SIG-M5 treated with dmso at 0.1 percent for 504 hours (cell line): ENCODE data around the gene SEMA3C.

Experiments used
- DNase-seq: peaks from one replicate; lab custom pipeline; 2025; ENCODE audit not compliant: unreplicated experiment; lab: John Stamatoyannopoulos, UW

SEMA3C gene

DNA sequence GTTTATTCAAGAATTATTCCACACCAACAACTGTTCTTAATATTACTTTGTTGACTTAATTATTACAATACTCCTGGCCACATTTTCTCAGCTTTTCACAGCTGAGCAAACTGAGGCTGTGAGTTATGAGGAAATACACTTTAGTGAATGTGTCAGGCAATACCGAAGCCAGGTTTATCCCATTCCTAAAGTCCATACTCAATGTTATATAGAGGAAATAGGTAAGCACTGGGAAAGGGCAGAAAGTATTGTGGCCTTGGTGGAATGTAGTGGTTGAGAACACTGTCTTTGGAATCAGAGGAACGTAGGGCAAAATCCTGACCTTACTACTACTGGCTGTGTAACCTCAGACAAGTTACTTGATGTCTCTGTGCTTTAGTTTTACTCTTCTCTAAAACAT, 169.6 kb downstream of the SEMA3C start:
- DNase-seq, result no peak

DNA sequence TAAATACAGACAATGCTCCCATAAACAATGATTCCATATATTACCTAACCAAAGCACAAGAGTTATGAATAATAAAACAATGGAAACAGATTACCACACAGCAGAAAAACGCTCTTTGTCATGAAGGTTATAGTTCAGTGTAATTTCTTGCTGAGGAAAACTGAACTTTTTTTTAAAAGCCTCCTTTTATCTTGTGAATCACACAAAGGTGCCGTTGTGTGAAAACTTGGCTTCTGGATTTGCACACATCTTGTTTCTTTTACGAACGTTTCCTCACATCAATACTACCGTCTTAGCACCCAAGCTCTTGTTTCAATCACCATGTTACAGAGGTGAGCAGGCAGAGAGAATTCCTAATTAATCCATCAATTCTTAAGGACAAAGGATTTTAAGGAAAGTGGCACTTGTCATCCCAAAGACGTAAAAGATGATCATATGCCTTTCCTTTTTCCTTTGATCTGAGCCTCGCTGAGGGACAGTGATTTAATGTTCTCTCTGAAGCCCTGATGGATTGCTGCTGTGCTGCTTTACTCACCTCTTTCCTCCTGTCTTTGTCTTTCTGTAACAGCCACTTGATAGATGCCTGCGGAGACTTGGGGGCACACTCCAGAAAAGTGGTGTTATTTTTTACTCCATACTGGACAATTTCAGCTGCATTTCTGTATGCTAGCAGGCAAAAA, 170.3 kb downstream of the SEMA3C start:
- DNase-seq, result no peak

DNA sequence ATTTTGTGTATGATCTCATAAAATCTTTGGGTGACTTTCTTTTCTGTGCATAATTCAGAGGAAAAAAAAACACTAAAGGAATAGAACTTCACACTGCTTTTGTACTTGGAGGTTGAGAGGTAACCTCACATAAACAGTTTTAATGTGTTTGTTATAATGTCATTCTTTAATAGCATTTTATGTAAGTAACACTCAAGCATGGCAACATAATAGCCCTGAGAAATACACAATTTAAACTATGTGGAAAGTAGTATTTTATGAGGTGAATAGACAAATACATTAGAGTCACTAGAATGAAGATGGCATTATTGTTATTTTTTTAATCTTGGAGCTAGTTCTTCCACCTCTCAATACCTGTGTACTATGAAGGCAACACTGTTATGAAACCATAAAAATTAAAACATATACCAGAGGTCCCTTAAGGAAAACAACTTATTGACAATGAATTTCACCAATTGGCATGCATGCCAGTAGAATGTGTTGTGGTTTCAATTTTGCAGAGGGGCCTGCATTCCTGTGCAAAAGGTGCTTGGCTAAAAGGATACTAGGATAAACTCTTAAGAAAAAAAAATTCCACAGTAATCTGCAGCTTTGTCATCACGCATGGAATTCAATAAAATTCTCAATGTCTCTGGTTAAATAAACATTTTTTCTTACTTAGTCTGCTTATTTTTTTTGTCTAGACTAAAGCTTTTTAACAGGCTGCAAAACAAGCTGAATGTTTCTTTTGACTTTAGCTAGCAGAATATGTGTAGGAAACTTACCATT, 177.9 kb downstream of the SEMA3C start:
- no peak for DNase-seq

DNA sequence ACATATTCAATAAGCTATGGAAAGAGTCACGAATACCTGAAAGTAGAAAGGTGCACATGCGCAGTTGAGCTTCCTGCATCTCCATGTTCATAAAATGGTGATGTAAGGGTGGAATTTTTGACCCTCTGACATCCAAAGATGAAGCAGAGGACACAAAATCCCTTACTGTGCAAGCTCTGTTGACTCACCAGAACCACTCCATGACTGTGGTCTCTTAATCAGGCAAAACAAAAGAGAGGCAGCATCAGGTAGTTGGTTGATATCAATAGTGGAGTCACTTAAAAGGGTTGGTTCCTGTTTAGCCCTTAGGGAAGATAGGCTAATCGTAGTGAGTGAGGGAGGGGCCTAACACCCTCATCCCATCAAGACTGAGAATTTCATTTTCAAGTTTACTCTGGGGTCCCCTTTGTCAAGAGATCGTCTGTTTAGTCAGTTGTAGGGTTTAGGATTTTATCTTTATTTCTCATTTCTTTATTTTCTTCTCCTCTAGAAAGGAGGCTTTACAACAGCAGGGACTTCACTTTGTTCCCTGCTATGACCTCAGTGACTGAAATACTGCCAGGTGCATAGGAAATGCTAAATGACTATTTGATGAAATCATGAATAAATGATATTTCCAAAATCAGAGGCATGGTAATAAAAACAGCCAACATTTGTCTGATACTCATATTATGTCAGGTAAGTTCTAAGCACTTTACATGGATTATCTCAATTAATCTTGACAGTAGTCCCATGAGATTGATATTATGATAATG, 182.3 kb downstream of the SEMA3C start:
- no peak for DNase-seq

DNA sequence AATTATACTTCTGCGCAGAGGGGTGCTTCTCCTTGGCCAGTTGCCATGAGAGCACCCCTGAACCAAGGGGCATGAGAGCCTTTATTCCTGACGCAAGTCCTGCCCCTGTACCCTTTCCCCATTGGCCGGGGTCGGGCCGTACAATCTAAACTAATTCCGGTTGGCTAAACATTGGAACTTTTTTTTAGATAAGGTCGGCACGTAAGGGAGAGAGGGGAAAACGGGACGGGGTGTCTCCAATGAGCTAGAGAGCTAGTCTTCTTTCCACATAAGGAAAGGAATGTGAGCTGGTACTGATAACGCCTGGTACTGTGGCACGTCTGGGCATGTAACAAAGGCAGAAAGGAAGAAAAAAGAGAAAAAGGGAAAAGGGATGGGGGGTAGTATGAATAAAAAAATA, 183.5 kb downstream of the SEMA3C start:
- no peak for DNase-seq

DNA sequence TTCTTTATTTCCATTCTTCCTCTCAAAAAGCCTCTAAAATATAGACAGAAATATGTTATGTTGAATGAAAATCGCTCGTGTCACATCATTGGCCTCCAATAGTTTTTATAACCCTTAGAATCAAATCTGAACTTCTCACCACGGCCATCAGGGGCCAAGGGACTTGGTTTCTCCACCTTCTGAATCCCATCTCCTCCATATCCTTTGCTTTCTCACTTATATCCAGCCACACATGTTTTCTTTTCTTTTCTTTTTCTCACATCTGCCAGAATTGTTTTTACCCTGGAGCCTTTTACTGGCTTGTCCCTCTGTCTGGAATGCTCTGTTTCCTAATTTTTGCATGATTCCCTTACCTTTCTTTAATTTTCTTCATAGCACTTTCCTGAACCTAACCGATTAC, 184.8 kb downstream of the SEMA3C start:
- DNase-seq, result no peak

DNA sequence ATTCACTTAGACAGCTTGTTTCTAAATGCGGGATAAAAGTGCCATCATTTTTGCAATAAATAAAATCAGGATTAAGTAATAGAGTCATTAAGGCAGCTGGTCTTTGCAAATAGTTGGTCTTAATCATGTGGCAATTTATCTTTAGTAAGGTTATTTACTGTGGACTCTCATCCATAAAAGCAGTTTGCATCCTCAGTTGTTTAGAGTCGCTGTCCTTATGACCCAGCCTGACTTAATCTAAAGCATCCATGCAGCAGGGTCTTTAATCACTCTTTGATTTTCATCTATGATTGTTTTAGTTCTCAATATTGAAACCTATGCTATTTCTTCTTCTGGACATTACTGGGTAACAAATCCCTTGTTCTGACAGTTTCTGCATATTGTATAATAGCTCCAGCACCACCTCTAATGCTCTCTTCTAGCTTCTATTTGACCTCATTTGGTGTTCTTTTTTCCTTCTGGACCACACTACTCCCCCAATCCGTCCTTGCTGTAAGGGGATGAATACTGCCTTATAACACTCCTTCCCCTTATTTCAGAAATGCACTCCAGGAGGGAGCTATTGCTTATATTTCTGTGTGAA, 185.4 kb downstream of the SEMA3C start:
- DNase-seq, result no peak

DNA sequence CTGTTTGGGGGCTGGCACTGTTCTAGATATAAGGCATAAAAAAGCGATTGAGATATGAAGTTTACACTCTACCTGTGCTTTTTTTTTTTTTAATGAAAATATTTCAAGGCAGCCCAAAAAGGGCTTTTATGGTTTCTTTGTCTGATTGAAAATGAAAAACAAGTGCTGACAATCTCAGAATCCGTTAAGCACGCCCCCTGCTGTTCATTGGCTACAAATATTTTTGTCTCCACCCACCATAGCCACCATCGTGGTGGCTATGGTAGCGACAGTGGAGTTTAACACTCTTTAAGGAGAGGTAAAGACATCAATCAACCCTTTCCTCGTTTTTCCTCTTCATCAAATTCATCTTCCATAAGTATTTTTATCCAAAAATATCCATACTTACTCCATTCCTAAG, 186.2 kb downstream of the SEMA3C start:
- no peak for DNase-seq

DNA sequence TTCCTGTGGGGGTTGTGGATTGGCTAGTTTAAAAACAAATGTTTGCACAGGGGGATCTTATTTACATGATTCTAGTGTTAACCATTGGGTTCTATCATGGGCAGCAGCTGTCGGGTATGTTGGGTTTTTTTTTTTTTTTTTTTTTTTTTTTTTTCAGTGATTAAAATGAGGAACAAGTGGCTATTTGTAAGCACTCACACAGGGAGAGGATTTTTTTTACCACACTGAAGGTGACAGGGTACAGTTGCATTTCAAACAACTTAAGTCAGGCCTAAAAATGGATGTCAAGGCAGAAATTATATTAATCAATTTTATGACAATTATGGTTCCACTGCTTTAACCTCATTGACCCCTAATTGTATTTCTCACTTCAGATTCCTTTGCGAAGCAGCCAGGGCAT, 187.6 kb downstream of the SEMA3C start:
- DNase-seq, result no peak

DNA sequence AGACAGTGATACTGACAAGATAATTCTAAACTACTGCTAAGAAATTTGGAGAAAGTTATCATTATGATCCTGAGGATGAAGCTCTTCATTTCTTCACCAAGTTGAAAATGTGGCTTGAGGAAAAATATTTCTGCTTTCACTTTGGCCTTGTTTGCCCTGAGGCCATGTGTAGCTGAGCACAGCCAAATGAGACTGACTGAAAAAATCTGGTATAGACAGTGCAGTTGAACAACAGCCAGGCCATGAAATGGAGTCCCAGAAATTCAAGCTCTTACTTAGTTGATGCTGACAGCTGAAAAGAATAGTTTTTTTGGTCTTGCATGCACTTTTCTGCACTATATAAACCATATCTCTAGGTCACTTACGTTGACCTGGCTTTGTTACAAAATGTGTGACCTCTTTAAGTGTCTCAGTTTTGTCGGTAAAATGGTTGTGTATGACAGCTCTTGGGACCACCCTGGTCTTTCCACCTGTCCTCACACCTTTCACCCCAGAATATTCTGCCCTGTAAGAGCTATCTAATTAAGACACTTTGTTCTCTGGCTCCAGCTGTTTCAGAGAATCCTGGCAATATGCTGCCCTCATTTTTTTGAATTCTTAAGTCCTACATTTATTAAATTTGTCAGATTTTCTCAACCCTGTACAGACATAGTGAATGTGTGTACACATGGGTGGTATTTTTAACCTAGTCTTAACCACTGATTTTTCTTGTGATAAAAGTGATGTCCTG, 189.1 kb downstream of the SEMA3C start:
- DNase-seq, result no peak

DNA sequence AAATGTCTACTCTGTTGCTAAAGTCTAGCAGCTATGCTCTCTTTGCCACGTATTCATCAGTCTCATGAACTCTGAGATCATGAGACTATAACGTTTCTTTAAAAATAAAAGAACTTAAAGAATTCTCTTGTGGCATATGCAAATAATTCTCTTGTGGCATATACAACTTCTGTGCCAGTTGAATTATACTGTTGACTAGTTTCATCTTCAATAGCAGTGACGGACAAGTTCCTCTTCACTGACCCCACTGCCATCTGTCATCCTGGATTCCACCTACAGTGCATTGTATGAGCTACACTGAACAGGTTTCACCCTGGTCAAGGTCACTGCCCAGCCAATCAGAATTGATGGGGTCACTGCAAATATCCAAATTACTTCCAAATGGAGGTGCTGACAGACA, 192.2 kb downstream of the SEMA3C start:
- no peak for DNase-seq

DNA sequence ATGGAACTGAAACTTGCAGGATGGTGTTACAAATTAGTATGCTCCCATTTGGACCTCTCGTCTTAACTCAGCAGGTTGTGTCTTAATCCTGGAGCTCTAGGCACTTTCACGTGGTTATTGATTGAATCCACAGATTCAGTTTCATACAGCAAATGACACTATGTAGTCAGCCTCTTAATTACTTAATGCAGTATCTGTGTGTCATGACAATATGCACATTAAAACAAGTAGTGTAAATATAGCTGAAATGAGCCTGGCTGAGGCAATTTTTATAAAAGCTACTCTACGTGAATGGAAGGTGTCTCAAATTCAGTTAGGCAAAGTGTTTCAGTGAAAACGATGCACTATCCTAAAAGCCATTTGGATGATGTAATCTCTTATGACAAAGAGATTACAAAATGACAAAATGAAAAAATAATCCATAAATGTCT, 193.7 kb downstream of the SEMA3C start:
- DNase-seq, result no peak

DNA sequence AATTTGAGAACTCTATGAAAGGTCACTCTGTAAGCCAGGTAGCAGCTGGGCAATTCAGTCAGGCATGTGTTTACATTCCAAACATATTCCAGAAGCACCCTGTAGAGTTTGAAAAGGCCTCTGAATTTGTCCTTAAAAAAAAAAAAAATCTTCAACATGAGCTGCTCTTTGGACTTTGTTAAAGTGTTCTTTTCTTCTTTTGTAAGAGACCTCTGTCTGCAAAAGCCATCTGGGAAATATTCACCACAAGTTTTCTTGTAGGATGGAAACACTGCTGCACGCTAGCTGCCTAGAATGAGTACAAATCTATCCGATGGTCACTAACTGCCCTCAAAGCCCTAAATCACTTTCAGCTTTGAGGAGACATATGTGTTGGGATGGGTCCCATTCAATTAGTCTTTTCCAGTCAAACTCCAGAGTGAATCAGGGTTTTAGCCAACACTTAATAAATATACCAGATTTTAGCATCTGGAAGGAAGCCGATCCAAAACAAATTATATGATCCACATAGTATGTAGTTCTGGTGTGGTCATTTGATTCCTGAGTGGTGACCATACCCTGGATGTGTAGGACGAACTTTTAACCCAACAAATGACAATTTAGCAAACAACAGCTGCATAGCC, 194.5 kb downstream of the SEMA3C start:
- no peak for DNase-seq

DNA sequence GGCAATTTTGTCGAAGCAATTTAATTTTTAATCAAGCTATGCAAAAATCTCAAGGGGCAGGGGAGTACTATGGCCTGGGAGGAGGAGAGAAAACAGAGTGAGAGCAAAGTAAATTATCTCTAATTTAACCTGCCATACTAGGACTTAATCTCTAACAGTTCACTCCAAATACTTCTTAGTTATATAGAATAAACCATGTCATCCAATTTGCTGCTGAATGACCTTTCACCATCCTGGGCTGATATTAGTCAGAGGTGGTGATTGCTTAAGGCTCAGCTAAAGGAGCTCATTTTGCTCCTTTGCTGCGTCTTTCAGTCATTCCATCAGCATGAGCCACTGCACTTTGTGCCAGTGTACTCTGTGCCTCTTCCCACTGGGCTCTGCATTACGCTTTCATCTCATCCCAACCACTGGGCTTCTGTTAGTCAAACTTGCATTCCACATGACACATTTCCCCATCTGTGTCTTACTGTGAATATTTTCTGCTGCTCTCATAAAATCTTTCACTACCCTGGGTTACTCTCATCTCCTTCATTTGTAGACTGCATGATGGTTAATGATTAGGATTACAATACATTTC, 196.1 kb downstream of the SEMA3C start:
- DNase-seq, result peak; percentile 49

DNA sequence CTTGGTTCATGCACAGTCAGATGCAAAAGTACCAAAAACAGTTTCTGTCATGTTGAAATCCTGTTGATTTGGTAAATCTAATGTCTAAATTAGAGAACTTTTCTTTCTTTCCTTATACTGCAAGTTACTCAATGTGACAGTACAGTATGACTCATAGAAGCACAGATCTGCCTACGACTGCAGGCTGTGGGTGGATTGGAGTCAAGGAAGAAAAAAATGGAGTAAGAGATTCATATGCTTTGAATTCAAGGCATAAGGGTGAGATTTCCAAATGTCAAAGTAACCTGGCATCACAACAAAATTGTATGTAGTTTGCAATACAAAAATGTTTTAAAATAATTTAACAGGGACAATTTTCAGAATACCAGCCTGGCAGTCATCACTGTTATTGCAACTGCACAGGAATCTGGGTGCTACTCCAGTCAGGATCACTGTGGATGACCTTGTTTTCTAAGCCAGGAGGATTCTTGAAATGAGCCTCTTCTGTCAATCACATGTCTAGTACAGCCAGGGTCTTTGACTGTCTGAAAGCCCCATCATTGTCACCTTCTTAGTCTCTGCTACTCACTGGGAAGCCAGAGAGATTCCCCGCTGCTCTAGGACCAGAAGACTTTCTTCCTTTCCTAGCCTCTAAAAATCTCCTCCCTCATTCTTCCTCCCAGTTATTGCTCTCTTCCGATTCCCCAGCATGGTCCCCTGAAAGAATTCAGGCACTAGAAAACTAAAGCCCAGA, 196.8 kb downstream of the SEMA3C start:
- peak; percentile 89 for DNase-seq

DNA sequence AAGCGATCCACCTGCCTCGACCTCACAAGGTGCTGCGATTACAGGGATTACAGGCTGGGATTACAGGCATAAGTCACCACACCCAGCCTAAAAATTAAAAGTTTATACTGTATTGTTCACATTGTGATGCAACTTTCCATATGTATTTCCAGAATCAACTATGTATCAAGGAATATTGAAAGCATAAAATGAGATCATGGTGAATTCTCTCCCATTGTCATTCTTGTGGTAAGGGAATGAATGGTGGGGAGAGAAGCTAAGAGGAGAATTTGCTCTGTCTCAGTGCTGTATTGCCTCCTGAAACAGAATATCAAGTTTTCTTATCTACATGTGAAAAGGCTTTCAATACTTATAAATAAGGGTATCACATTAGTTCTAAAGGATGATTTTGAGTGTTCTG, 198.7 kb downstream of the SEMA3C start:
- no peak for DNase-seq

DNA sequence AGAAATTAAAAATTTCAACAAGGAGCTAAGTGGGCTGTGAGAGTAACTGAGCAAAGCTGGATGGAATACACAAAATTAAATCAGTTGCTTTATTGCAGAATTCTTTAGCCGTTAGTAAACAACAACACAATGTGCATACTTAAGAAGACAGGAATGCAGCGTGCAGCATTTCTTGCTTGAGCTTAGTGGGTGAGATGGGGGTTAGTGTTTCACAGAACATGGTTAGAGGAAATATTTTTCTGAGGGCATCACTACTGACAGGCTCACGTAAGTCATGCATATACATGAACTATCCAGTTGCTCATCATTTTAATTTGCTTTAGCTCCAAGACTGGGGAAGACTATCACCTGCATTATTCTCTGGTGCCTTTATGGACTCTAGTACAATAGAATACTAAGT, 199.6 kb downstream of the SEMA3C start:
- no peak for DNase-seq

DNA sequence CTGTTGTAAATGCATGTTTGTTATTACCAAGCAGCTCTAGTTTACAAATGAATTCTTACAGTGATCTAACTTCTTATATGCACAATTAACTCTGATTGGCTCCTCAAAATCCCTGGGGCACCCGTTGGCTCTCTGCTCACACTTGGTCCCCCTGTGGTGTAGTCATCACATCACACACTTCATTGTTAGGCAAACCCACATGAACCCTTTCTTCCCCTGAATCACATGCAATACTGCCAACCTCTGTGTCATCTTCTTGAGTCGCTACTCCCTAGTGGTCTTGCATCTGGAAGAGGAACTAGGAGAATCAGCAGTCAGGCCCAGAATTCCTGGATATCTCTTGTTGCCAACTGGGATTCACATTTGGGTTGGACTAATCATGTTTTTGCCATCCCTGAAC, 207.3 kb downstream of the SEMA3C start:
- no peak for DNase-seq

DNA sequence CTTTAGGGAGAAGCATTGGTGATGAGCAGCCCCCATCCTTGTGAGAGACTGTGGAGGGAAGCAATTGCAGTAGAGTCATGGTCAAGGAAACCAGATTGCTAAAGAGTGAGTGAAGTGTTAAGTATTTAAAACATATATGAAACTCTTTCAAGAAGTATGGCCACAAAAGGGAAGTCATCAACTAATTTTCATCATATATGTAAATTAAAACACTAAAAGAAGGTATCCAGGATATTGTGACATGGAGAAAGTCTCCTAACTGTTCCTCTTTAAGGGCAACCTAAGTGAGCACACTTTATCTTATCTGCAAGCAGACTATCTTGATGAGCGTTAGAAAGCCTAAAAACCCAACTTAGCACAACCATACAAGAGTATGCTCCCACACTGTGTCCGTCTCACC, 210.7 kb downstream of the SEMA3C start:
- peak; percentile 95 for DNase-seq

DNA sequence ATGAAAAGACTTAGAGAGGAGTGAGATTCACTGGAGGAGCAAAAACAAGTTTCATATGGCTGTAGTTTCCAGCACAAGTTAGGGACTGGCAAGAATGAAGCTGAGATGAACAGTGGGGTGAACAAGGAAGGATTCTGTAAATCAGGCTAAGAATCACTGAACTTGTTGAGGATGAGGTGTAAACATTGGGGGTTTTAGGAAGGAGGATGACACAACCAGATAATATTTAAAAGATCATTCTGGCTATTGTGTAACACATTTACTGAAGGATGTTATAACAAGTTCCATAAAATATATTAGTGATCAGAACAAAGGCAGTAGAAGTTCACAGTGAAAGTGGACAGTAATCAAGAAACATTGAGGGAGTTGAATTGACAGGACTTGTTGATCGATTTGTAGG, 211.5 kb downstream of the SEMA3C start:
- DNase-seq, result peak; percentile 16
